Natural killer cell (primary cell): ENCODE data around the gene PLEKHH2. TPM values are rescaled to one million over a fixed set of nuclear protein-coding genes. Genes with fewer than 3 reads are reported as not detected.
A peak's percentile ranks its signal among the peaks of the same experiment; 100 is the strongest.

Experiments used
- ATAC-seq, 3 donors: fragments of 150-1000 bp in 2 of 3; fragments of 200-7000 bp in 1 of 3; cut with Tn5 transposase; 1 replicate in 1 of 3; 2 replicates in 2 of 3; pipeline ENCODE4 v1.10.0; 2021; ENCODE audit warnings: mild to moderate bottlenecking in 2 of 3, moderate library complexity in 2 of 3
- DNase-seq, 2 donors: peaks; one replicate each; pipeline versions ENCODE4 v3.0.0 to v3.0.0-alpha.2; 2013 to 2021; ENCODE audit warnings: mixed read lengths in 1 of 2
- H3K27ac ChIP-seq: one replicate; pipeline ENCODE4 v1.5.1; 2013; ENCODE audit warnings: mild to moderate bottlenecking, low read length
- H3K27me3 ChIP-seq: one replicate; pipeline ENCODE4 v1.6.1; 2013; ENCODE audit warnings: low read length; ENCODE audit not compliant: control insufficient read depth, insufficient read depth
- H3K36me3 ChIP-seq: one replicate; pipeline ENCODE4 v1.6.1; 2013; ENCODE audit warnings: low read length; ENCODE audit not compliant: control insufficient read depth, insufficient read depth
- H3K4me1 ChIP-seq: one replicate; pipeline ENCODE4 v1.6.1; 2013; ENCODE audit warnings: low read length; ENCODE audit not compliant: control insufficient read depth, insufficient read depth
- H3K4me3 ChIP-seq: one replicate; pipeline ENCODE4 v1.5.1; 2013; ENCODE audit warnings: low read length
- H3K9me3 ChIP-seq: one replicate; pipeline ENCODE4 v1.6.1; 2013; ENCODE audit warnings: low read length; ENCODE audit not compliant: control insufficient read depth, insufficient read depth
- H3K27ac Mint-ChIP-seq, 2 donors: one replicate each; pipeline ENCODE4 v1.8.0; 2022; ENCODE audit warnings: mild to moderate bottlenecking in 2 of 2, mixed read lengths in 2 of 2, moderate library complexity in 1 of 2
- H3K27me3 Mint-ChIP-seq, 2 donors: one replicate each; pipeline ENCODE4 v1.8.0; 2022; ENCODE audit warnings: low read depth in 2 of 2, mixed read lengths in 2 of 2
- H3K36me3 Mint-ChIP-seq: one replicate; pipeline ENCODE4 v1.8.0; 2022; ENCODE audit warnings: mixed read lengths
- H3K4me1 Mint-ChIP-seq, 2 donors: one replicate each; pipeline ENCODE4 v1.8.0; 2022; ENCODE audit warnings: mixed read lengths in 2 of 2
- H3K4me3 Mint-ChIP-seq: one replicate; pipeline ENCODE4 v1.8.0; 2022; ENCODE audit warnings: mild to moderate bottlenecking, moderate library complexity, mixed read lengths
- H3K9me3 Mint-ChIP-seq, 2 donors: one replicate each; pipeline ENCODE4 v1.8.0; 2022; ENCODE audit warnings: mixed read lengths in 2 of 2
- WGBS: methylation state at CpG from one replicate; pipeline ENCODE4 v1.1.7; 2013; ENCODE audit warnings: missing lambda C conversion rate; ENCODE audit not compliant: insufficient coverage; 5-methylcytosine and 5-hydroxymethylcytosine counted together
- intact Hi-C: fragments of 100-400 bp; cut with micrococcal nuclease; formaldehyde crosslinking; loops from one replicate; pipeline ENCODE4 v1.14.2; 2022
- total RNA-seq, 4 donors: library from RNA; stranded (reverse); fragments of 120-200 nt in 1 of 4; gene quantifications; one replicate each; pipeline versions ENCODE4 v1.2.3 to v1.2.4, GENCODE V29; 2013 to 2022
- TF ChIP-seq, protein P1 (sequence below): fragments of 200-600 bp; IDR thresholded peaks from one replicate; pipeline ENCODE4 v1.8.0; 2022; ENCODE audit warnings: antibody characterized with exemption

PLEKHH2 gene
- total RNA-seq, 3 donors from 2014 or later (not counting 1 experiment from before 2014, with no cell fraction given) = 0.07 to 0.28 (median 0.19) TPM

GRCh38 chr2:43610361-43610760, 26.7 kb upstream of the PLEKHH2 start:
- DNase-seq (no peak), ATAC-seq (no peak)
- TF ChIP-seq, protein P1, sequence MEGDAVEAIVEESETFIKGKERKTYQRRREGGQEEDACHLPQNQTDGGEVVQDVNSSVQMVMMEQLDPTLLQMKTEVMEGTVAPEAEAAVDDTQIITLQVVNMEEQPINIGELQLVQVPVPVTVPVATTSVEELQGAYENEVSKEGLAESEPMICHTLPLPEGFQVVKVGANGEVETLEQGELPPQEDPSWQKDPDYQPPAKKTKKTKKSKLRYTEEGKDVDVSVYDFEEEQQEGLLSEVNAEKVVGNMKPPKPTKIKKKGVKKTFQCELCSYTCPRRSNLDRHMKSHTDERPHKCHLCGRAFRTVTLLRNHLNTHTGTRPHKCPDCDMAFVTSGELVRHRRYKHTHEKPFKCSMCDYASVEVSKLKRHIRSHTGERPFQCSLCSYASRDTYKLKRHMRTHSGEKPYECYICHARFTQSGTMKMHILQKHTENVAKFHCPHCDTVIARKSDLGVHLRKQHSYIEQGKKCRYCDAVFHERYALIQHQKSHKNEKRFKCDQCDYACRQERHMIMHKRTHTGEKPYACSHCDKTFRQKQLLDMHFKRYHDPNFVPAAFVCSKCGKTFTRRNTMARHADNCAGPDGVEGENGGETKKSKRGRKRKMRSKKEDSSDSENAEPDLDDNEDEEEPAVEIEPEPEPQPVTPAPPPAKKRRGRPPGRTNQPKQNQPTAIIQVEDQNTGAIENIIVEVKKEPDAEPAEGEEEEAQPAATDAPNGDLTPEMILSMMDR = no peak
- Mint-ChIP-seq H3K27ac (no peak overlapping the region), H3K36me3 (no peaks in the 10 kb centered on the region), H3K27me3 (peaks cover 6 to 11% of the 10 kb centered on the region in 2 donors), H3K4me3 (no peak overlapping the region), H3K4me1 (peaks cover 0 to 5% of the 10 kb centered on the region in 2 donors), H3K9me3 (no peaks in the 10 kb centered on the region)
- no peaks in the 10 kb centered on the region for H3K27me3 ChIP-seq
- intact Hi-C loops = no loop called here
- H3K27ac ChIP-seq = no peak overlapping the region
- H3K9me3 ChIP-seq = no peaks in the 10 kb centered on the region
- no peak overlapping the region for H3K4me3 ChIP-seq
- no peaks in the 10 kb centered on the region for H3K4me1 ChIP-seq
- 95% methylated on average over 4 of the region's 4 CpGs for WGBS
- H3K36me3 ChIP-seq = no peaks in the 10 kb centered on the region

DNA sequence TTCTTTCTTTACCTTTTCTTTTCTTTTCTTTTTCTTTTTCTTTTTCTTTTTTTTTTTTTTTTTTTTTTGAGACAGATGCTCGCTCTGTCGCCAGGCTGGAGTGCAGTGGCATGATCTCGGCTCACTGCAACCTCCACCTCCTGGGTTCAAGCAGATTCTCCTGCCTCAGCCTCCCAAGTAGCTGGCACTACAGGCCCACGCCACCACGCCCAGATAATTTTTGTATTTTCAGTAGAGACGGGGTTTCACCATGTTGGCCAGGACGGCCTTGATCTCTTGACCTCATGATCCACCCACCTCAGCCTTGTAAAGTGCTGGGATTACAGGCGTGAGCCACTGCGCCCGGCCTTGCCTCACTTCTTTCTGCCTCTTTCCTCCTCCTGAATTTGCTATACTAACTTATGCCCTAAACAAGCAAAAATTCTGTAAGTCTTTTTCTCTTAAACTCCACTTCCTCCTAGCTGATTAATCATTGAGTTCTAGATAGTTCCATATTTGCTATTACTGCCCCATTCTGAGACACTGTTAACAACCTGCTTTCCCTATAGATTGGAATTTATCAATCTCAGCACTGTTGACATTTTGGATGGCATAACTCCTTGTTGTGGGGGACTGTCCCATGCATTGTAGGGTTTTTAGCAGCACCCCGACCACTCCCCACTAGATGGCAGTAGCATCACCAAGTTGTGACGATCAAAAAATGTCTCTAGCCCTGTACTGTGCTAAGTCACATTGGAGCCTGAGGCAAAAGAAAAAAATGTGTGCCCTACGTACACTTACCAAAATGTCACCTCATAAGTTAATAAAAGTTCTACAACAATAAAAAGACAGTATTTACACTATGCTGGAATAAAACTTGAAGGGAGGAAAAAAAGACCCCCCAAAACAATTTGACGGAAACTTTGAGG, 24.8 kb upstream of the PLEKHH2 start:
- intact Hi-C loops = no loop called here

DNA sequence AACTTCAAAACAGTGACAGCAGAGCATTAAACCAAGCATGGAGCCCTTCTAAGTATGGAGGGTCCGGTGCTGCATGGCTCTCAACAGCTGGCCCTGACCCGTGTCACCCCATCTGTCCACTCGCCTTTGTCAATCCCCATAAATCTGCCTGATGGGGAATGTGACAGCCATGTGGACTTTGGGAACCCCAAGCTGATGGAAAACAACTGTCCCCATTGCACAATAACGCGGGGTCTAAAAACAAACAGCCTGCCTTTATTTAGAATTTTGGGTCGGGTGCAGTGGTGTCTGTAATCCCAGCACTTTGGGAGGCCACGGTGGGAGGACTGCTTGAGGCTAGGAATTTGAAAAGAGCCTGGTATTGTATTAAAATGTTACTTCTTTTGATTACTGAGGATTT, 24.1 kb upstream of the PLEKHH2 start:
- H3K36me3 ChIP-seq = no peaks in the 10 kb centered on the region
- Mint-ChIP-seq H3K27ac (no peak overlapping the region), H3K4me3 (no peak overlapping the region), H3K9me3 (no peaks in the 10 kb centered on the region), H3K4me1 (peaks cover 0 to 5% of the 10 kb centered on the region in 2 donors), H3K36me3 (no peaks in the 10 kb centered on the region), H3K27me3 (peaks cover 12 to 14% of the 10 kb centered on the region in 2 donors)
- H3K27ac ChIP-seq = no peak overlapping the region
- H3K4me1 ChIP-seq = no peaks in the 10 kb centered on the region
- no peak overlapping the region for H3K4me3 ChIP-seq
- TF ChIP-seq, protein P1 = no peak
- intact Hi-C loops = no loop called here
- H3K27me3 ChIP-seq = no peaks in the 10 kb centered on the region
- ATAC-seq = no peak
- WGBS = 90% methylated on average over 7 of the region's 7 CpGs
- H3K9me3 ChIP-seq = no peaks in the 10 kb centered on the region
- DNase-seq = no peak

More for the DNA sequence above, 24.8 kb upstream of the PLEKHH2 start:
- ATAC-seq (peak; percentile 90 to 98 (median 96)), DNase-seq (peak; percentile 47 to 85)
- Histone ChIP-seq H3K36me3 (no peaks in the 10 kb centered on the region), H3K4me1 (no peaks in the 10 kb centered on the region), H3K27me3 (no peaks in the 10 kb centered on the region), H3K4me3 (no peak overlapping the region), H3K27ac (no peak overlapping the region), H3K9me3 (no peaks in the 10 kb centered on the region)
- no peak overlapping the region for H3K27ac Mint-ChIP-seq
- TF ChIP-seq, protein P1 = peak; percentile 78
- no peak overlapping the region for H3K4me3 Mint-ChIP-seq
- H3K27me3 Mint-ChIP-seq = peaks cover 12 to 14% of the 10 kb centered on the region in 2 donors
- peaks cover 0 to 5% of the 10 kb centered on the region in 2 donors for H3K4me1 Mint-ChIP-seq
- no peaks in the 10 kb centered on the region for H3K9me3 Mint-ChIP-seq
- 76% methylated on average over 13 of the region's 14 CpGs for WGBS
- H3K36me3 Mint-ChIP-seq = no peaks in the 10 kb centered on the region
